ENCODE data around the gene SAMD13.

DNA sequence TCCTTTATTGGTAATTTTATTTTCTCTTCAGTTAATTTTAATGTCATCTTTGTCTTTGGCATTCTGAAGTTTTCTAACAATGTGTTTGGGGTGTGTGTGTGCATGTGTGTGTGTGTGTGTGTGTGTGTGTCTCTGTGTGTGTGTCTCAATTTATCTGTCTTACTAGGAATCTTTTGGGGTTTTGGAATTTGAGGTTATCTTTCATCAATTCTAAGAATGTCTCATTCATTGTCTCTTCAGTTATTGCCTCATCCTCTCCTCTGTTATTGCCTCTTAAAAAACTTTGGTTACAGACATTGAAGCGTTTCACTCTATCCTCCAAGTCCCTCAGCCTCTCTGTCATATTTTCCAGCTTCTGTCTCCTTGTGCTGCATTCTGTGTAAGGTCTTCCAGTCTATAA is 18.1 kb upstream of the SAMD13 start:
- TF ChIP-seq SIN3A (conservative IDR thresholded peaks at IDR 0.05 in 1 of 2, IDR thresholded peaks at IDR 0.05 in 1 of 2; ENCODE audit: low read depth in 1 of 2, low read length in 2 of 2) (no peak), SRF (IDR thresholded peaks at IDR 0.05; ENCODE audit: low read depth, low read length) (no peak), POLR2A (IDR thresholded peaks at IDR 0.05; ENCODE audit: control extremely low read depth in 1 of 2, low read depth in 2 of 2, low read length in 2 of 2) (no peak), NANOG (IDR thresholded peaks at IDR 0.05; ENCODE audit: insufficient read depth, low read depth, low read length, poor library complexity, severe bottlenecking) (no peak), GABPA (IDR thresholded peaks at IDR 0.05; ENCODE audit: borderline replicate concordance, insufficient read depth, low read length) (no peak), BCL11A (IDR thresholded peaks at IDR 0.05; ENCODE audit: low read depth in 2 of 2, low read length in 2 of 2) (no peak), POLR2AphosphoS5 (IDR thresholded peaks at IDR 0.05; ENCODE audit: low read depth, low read length) (no peak), GTF2F1 (IDR thresholded peaks at IDR 0.05; ENCODE audit: borderline replicate concordance, low read depth, low read length) (no peak), CHD1 (IDR thresholded peaks at IDR 0.05; ENCODE audit: low read depth, low read length) (no peak)
- TF ChIP-seq, protein P1, sequence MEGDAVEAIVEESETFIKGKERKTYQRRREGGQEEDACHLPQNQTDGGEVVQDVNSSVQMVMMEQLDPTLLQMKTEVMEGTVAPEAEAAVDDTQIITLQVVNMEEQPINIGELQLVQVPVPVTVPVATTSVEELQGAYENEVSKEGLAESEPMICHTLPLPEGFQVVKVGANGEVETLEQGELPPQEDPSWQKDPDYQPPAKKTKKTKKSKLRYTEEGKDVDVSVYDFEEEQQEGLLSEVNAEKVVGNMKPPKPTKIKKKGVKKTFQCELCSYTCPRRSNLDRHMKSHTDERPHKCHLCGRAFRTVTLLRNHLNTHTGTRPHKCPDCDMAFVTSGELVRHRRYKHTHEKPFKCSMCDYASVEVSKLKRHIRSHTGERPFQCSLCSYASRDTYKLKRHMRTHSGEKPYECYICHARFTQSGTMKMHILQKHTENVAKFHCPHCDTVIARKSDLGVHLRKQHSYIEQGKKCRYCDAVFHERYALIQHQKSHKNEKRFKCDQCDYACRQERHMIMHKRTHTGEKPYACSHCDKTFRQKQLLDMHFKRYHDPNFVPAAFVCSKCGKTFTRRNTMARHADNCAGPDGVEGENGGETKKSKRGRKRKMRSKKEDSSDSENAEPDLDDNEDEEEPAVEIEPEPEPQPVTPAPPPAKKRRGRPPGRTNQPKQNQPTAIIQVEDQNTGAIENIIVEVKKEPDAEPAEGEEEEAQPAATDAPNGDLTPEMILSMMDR (IDR thresholded peaks at IDR 0.05; ENCODE audit: control extremely low read depth in 1 of 3, insufficient read depth in 1 of 3, low read depth in 1 of 3, low read length in 3 of 3), result no peak
